ENCODE results near the gene GINS2. TPM values are rescaled to one million over a fixed set of nuclear protein-coding genes. Genes with fewer than 3 reads are reported as not detected.

Gene GINS2
- total and polyA plus RNA-seq, 2 donors (not counting 3 experiments of a cell fraction or from before 2014, with no cell fraction given) = 10.4 to 24.1 TPM

DNA sequence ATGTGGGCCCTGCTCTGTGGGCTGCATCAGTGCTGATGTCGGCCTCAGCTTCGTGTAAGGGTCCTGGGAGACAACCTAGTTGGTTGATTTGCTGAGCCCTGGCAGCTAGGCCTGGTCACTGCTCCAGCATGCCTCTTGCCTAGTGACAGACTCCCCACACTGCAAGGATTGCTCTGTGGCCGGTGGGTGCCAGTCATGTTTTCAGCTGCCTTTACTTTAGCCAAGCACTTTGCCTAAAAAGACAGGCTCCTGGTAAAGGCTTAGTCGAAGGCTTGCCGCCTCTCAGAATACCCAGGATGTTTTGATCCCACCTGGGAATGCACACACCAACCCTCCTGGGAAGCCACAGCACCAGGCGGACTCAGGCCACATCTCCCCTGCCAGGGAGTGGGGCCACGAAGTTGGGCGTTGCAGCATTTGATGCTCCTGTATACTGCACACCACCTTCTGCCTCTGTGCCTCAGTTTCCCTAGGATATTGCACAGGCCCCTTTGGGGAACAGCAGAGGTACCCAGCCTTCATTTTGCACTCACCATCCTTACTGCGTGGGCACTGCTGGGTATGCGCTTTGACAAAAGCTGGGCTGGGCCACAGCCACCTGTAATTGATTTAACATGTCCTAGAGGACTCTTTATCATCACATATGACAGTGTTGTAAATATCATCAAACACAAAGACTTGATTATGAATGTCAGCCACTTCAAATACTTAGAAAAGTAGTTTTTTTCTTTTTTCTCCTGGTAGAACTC, 19.9 kb downstream of the GINS2 start:
- TF ChIP-seq EZH2 (IDR thresholded peaks at IDR 0.05; ENCODE audit: borderline replicate concordance, low read depth, low read length, severe bottlenecking) (no peak), POLR2A (IDR thresholded peaks at IDR 0.05; ENCODE audit: low read depth, low read length) (no peak), GATA2 (IDR thresholded peaks at IDR 0.05; ENCODE audit: insufficient read depth, insufficient read length, low read depth, low read length) (no peak)
- BruUV-seq (replicated peaks) = no TSS peak
- H4K20me1 ChIP-seq (replicated peaks; ENCODE audit: control insufficient read depth, extremely low read depth, insufficient read depth, low read length) = no peaks in the 10 kb centered on the region
- ChIA-PET POLR2A (no interaction called here), CTCF (no interaction called here)
- no peak overlapping the region for H3K27ac ChIP-seq (ENCODE audit: insufficient read depth, low read depth, low read length)
- FAIRE-seq = no peak
- no peak overlapping the region for H3K4me3 ChIP-seq (replicated peaks in 1 of 3; ENCODE audit: insufficient read depth in 1 of 3, low read depth in 1 of 3, low read length in 3 of 3)
- H3K9me1 ChIP-seq (replicated peaks; ENCODE audit: control insufficient read depth, extremely low read depth, insufficient read depth, low read length) = no peaks in the 10 kb centered on the region
- intact Hi-C loops (cut with micrococcal nuclease) = no loop called here
- H3K9me3 ChIP-seq (replicated peaks; ENCODE audit: control insufficient read depth, insufficient read depth, low read length) = no peaks in the 10 kb centered on the region
- H3K4me1 ChIP-seq (ENCODE audit: control insufficient read depth, extremely low read depth, insufficient read depth, low read length) = peaks cover 5% of the 10 kb centered on the region
- no peak overlapping the region for H2AFZ ChIP-seq (ENCODE audit: low read depth, low read length)
- no peak for DNase-seq (ENCODE audit: low read depth, low spot score)
- no peaks in the 10 kb centered on the region for H3K27me3 ChIP-seq (ENCODE audit: control insufficient read depth in 2 of 2, insufficient read depth in 2 of 2, low read length in 2 of 2)
- peaks cover 3% of the 10 kb centered on the region in 2 experiments for H3K36me3 ChIP-seq (ENCODE audit: control insufficient read depth in 2 of 2, extremely low read depth in 1 of 2, insufficient read depth in 2 of 2, low read length in 2 of 2)
- H3K79me2 ChIP-seq (ENCODE audit: control insufficient read depth, insufficient read depth, low read length) = no peaks in the 10 kb centered on the region
- dilution Hi-C loops (cut with MboI; ENCODE audit: extremely low pct_ligation_motif_present, low sequenced_read_pairs) = no loop called here
- no peak overlapping the region for H3K9ac ChIP-seq (replicated peaks; ENCODE audit: extremely low read depth, insufficient read depth, low read length)
- no peak overlapping the region for H3K4me2 ChIP-seq (ENCODE audit: insufficient read depth, low read length)

DNA sequence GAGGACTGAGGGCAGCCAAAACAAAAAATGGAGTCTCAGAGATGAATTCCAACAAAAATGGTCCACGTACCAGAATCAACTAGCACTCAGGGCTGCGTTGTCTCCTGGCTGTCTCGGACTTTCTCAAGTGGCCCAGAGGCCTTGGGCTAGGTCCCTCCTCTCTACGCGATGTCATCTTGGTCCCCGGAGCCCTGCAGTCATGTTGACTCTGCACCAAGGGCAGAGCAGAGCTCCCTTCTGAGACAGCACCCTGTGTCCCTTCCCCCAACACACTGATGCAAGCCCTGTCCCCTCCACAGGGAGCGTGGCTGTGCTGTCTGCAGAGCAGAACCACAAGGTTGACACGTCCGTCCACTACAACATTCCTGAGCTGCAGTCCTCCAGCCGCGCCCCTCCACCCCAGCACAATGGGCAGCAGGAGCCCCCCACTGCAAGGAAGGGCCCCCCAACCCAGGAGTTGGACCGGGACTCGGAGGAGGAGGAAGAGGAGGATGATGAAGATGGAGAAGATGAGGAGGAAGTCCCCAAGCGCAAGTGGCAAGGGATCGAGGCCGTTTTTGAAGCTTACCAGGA, 20.8 kb downstream of the GINS2 start:
- no peak for DNase-seq (ENCODE audit: low read depth, low spot score)
- Histone ChIP-seq H3K4me2 (ENCODE audit: insufficient read depth, low read length) (no peak overlapping the region), H4K20me1 (replicated peaks; ENCODE audit: control insufficient read depth, extremely low read depth, insufficient read depth, low read length) (no peaks in the 10 kb centered on the region), H3K9me3 (replicated peaks; ENCODE audit: control insufficient read depth, insufficient read depth, low read length) (no peaks in the 10 kb centered on the region), H3K4me1 (ENCODE audit: control insufficient read depth, extremely low read depth, insufficient read depth, low read length) (no peaks in the 10 kb centered on the region), H2AFZ (ENCODE audit: low read depth, low read length) (no peak overlapping the region), H3K9me1 (replicated peaks; ENCODE audit: control insufficient read depth, extremely low read depth, insufficient read depth, low read length) (no peaks in the 10 kb centered on the region), H3K27ac (ENCODE audit: insufficient read depth, low read depth, low read length) (no peak overlapping the region), H3K4me3 (replicated peaks in 1 of 3; ENCODE audit: insufficient read depth in 1 of 3, low read depth in 1 of 3, low read length in 3 of 3) (no peak overlapping the region), H3K79me2 (ENCODE audit: control insufficient read depth, insufficient read depth, low read length) (no peaks in the 10 kb centered on the region), H3K27me3 (ENCODE audit: control insufficient read depth in 2 of 2, insufficient read depth in 2 of 2, low read length in 2 of 2) (no peaks in the 10 kb centered on the region), H3K36me3 (ENCODE audit: control insufficient read depth in 2 of 2, extremely low read depth in 1 of 2, insufficient read depth in 2 of 2, low read length in 2 of 2) (peaks cover 1 to 3% of the 10 kb centered on the region in 2 experiments), H3K9ac (replicated peaks; ENCODE audit: extremely low read depth, insufficient read depth, low read length) (no peak overlapping the region)
- CTCF ChIA-PET = no interaction called here
- no peak for TF ChIP-seq POLR2A (IDR thresholded peaks at IDR 0.05; ENCODE audit: low read depth, low read length)
- no peak for TF ChIP-seq JUN (IDR thresholded peaks at IDR 0.05; ENCODE audit: borderline replicate concordance, insufficient read depth, insufficient read length, low read depth)
- no peak for TF ChIP-seq MYC (IDR thresholded peaks at IDR 0.05; ENCODE audit: low read depth, low read length)
- TF ChIP-seq, protein P1, sequence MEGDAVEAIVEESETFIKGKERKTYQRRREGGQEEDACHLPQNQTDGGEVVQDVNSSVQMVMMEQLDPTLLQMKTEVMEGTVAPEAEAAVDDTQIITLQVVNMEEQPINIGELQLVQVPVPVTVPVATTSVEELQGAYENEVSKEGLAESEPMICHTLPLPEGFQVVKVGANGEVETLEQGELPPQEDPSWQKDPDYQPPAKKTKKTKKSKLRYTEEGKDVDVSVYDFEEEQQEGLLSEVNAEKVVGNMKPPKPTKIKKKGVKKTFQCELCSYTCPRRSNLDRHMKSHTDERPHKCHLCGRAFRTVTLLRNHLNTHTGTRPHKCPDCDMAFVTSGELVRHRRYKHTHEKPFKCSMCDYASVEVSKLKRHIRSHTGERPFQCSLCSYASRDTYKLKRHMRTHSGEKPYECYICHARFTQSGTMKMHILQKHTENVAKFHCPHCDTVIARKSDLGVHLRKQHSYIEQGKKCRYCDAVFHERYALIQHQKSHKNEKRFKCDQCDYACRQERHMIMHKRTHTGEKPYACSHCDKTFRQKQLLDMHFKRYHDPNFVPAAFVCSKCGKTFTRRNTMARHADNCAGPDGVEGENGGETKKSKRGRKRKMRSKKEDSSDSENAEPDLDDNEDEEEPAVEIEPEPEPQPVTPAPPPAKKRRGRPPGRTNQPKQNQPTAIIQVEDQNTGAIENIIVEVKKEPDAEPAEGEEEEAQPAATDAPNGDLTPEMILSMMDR (IDR thresholded peaks at IDR 0.05; ENCODE audit: extremely low read depth in 1 of 2, insufficient read depth in 1 of 2, low read depth in 1 of 2, low read length in 2 of 2) = no peak
- no peak for TF ChIP-seq POLR2AphosphoS5 (IDR thresholded peaks at IDR 0.05; ENCODE audit: insufficient read depth, low read depth, low read length)
- TF ChIP-seq FOS (IDR thresholded peaks at IDR 0.05; ENCODE audit: borderline replicate concordance, insufficient read depth, low read length) = no peak
- TF ChIP-seq EZH2 (IDR thresholded peaks at IDR 0.05; ENCODE audit: borderline replicate concordance, low read depth, low read length, severe bottlenecking) = no peak
- dilution Hi-C loops (cut with MboI; ENCODE audit: extremely low pct_ligation_motif_present, low sequenced_read_pairs) = no loop called here
- no TSS peak for BruUV-seq (replicated peaks)
- FAIRE-seq = no peak
- intact Hi-C loops (cut with micrococcal nuclease) = no loop called here
- POLR2A ChIA-PET = no interaction called here

Measured in endothelial cell of umbilical vein (primary cell).